Renal cortical epithelial cell (primary cell): Measurements from ENCODE around the gene LPXN. TPM values are rescaled to one million over a fixed set of nuclear protein-coding genes. Genes with fewer than 3 reads are reported as not detected.
A peak's percentile ranks its signal among the peaks of the same experiment; 100 is the strongest.

Experiments used
- DNase-seq: peaks from one replicate; pipeline ENCODE4 v3.0.0-alpha.2; 2011; ENCODE audit warnings: low read depth
- total RNA-seq: library from RNA; depleted of rRNA; stranded (reverse); fragments of >200 nt; gene quantifications from 2 replicates; pipeline ENCODE4 v1.2.3, GENCODE V29; 2014

The LPXN gene
- total RNA-seq, 1 donor from 2014 or later, result 4.1 TPM

- peak; percentile 82 for DNase-seq
These were observed 51.2 kb downstream of the LPXN start for GRCh38 chr11:58524232-58525036.

- peak; percentile 56 for DNase-seq
These were observed 61.8 kb downstream of the LPXN start for GRCh38 chr11:58513747-58514367.

- no peak for DNase-seq
These were observed 64.0 kb downstream of the LPXN start for GRCh38 chr11:58511636-58512035.

GRCh38 chr11:58509748-58510147 is 65.9 kb downstream of the LPXN start:
- DNase-seq, result no peak

GRCh38 chr11:58508814-58509213 is 66.8 kb downstream of the LPXN start:
- DNase-seq, result no peak

- no peak for DNase-seq
These were observed 67.7 kb downstream of the LPXN start, which contains the start of gene OR5B21 for GRCh38 chr11:58508005-58508404. TSS of gene OR5B21 (minus strand) at chr11:58508105. CDS start at chr11:58508105, 0 bp downstream.

- no peak for DNase-seq
These were observed 68.3 kb downstream of the LPXN start for GRCh38 chr11:58507355-58507754.

- DNase-seq, result no peak
These were observed 68.7 kb downstream of the LPXN start for GRCh38 chr11:58506935-58507334.

- DNase-seq, result peak; percentile 2
These were observed 69.8 kb downstream of the LPXN start for GRCh38 chr11:58505849-58506248.

- no peak for DNase-seq
These were observed 71.4 kb downstream of the LPXN start for GRCh38 chr11:58504232-58504631.

- peak; percentile 18 for DNase-seq
These were observed 72.2 kb downstream of the LPXN start for GRCh38 chr11:58503361-58503856.

GRCh38 chr11:58502004-58502403 is 73.7 kb downstream of the LPXN start:
- DNase-seq, result no peak

- no peak for DNase-seq
These were observed 77.2 kb downstream of the LPXN start for GRCh38 chr11:58498464-58498863.

GRCh38 chr11:58497951-58498350 is 77.7 kb downstream of the LPXN start:
- no peak for DNase-seq

- DNase-seq, result no peak
These were observed 79.8 kb downstream of the LPXN start for GRCh38 chr11:58495906-58496305.

- no peak for DNase-seq
These were observed 81.6 kb downstream of the LPXN start for GRCh38 chr11:58494101-58494500.

GRCh38 chr11:58493676-58494075 is 82.0 kb downstream of the LPXN start:
- DNase-seq, result no peak

- DNase-seq, result no peak
These were observed 84.8 kb downstream of the LPXN start for GRCh38 chr11:58490827-58491226.

GRCh38 chr11:58487170-58487569 is 88.5 kb downstream of the LPXN start:
- DNase-seq, result no peak

GRCh38 chr11:58485961-58486360 is 89.7 kb downstream of the LPXN start:
- DNase-seq, result no peak
